Neuronal stem cell (in vitro differentiated cells): ENCODE results near the gene GFI1B.

Experiments
- DNase-seq: peaks from one replicate; pipeline ENCODE4 v3.0.0-alpha.2; 2013; ENCODE audit warnings: low spot score
- H2AFZ ChIP-seq: one replicate; pipeline ENCODE4 v1.6.1; 2013; ENCODE audit warnings: mild to moderate bottlenecking, low read length, inconsistent platforms
- H2AK5ac ChIP-seq: 2 replicates; pipeline ENCODE4 v1.6.1; 2013; ENCODE audit warnings: low read depth, mild to moderate bottlenecking, inconsistent platforms, low read length, moderate library complexity, mixed read lengths
- H2BK120ac ChIP-seq: 2 replicates; pipeline ENCODE4 v1.6.1; 2013; ENCODE audit warnings: low read depth, mild to moderate bottlenecking, inconsistent platforms, low read length, moderate library complexity, mixed read lengths
- H2BK12ac ChIP-seq: one replicate; pipeline ENCODE4 v1.6.1; 2013; ENCODE audit warnings: low read length, inconsistent platforms
- H2BK15ac ChIP-seq: 2 replicates; pipeline ENCODE4 v1.6.1; 2013; ENCODE audit warnings: mild to moderate bottlenecking, low read length, inconsistent platforms, mixed read lengths
- H2BK5ac ChIP-seq: one replicate; pipeline ENCODE4 v1.6.1; 2013; ENCODE audit warnings: inconsistent platforms, mild to moderate bottlenecking, low read length, moderate library complexity
- H3K14ac ChIP-seq: one replicate; pipeline ENCODE4 v1.6.1; 2013; ENCODE audit warnings: low read length, inconsistent platforms
- H3K18ac ChIP-seq: 2 replicates; pipeline ENCODE4 v1.6.1; 2013; ENCODE audit warnings: low read length, inconsistent platforms
- H3K23ac ChIP-seq: 2 replicates; pipeline ENCODE4 v1.6.1; 2013; ENCODE audit warnings: low read depth, mild to moderate bottlenecking, mixed read lengths, low read length, inconsistent platforms; ENCODE audit not compliant: poor library complexity
- H3K27ac ChIP-seq: replicated peaks from 3 replicates; pipeline ENCODE4 v1.5.1; 2013; ENCODE audit warnings: low read length, inconsistent platforms
- H3K27me3 ChIP-seq, 3 experiments: 2 replicates each; pipeline ENCODE4 v1.6.1; 2013; ENCODE audit warnings: low read length in 3 of 3, mild to moderate bottlenecking in 2 of 3, inconsistent platforms in 1 of 3, low read depth in 1 of 3, mixed read lengths in 1 of 3, moderate library complexity in 1 of 3; ENCODE audit not compliant: control insufficient read depth in 3 of 3, insufficient read depth in 3 of 3
- H3K36me3 ChIP-seq, 2 donors: replicated peaks in 1 of 2; 2 replicates each; pipeline ENCODE4 v1.6.1; 2013; ENCODE audit warnings: low read length in 2 of 2; ENCODE audit not compliant: control insufficient read depth in 2 of 2, insufficient read depth in 2 of 2
- H3K4ac ChIP-seq: 2 replicates; pipeline ENCODE4 v1.6.1; 2013; ENCODE audit warnings: inconsistent platforms, mild to moderate bottlenecking, low read length, moderate library complexity
- H3K4me1 ChIP-seq, 2 donors: 1 replicate in 1 of 2; 2 replicates in 1 of 2; pipeline ENCODE4 v1.6.1; 2013; ENCODE audit warnings: low read length in 2 of 2, low read depth in 1 of 2; ENCODE audit not compliant: control insufficient read depth in 2 of 2, insufficient read depth in 1 of 2
- H3K4me2 ChIP-seq: one replicate; pipeline ENCODE4 v1.6.1; 2013; ENCODE audit warnings: mild to moderate bottlenecking, low read length, inconsistent platforms; ENCODE audit not compliant: insufficient read depth, poor library complexity, severe bottlenecking
- H3K4me3 ChIP-seq, 2 donors: 2 replicates each; pipeline ENCODE4 v1.5.1; 2013; ENCODE audit warnings: low read length in 2 of 2, mild to moderate bottlenecking in 2 of 2, inconsistent platforms in 1 of 2, moderate library complexity in 1 of 2
- H3K79me1 ChIP-seq: one replicate; pipeline ENCODE4 v1.6.1; 2013; ENCODE audit warnings: low read depth, mild to moderate bottlenecking, inconsistent platforms, low read length, moderate library complexity
- H3K9ac ChIP-seq: one replicate; pipeline ENCODE4 v1.6.1; 2013; ENCODE audit warnings: mild to moderate bottlenecking, low read depth, low read length, inconsistent platforms; ENCODE audit not compliant: poor library complexity
- H3K9me3 ChIP-seq, 2 donors: replicated peaks in 1 of 2; 2 replicates each; pipeline versions ENCODE3 to v1.6.1; 2013; ENCODE audit warnings: low read length in 2 of 2, mild to moderate bottlenecking in 2 of 2, inconsistent platforms in 1 of 2, low read depth in 1 of 2, mixed read lengths in 1 of 2, moderate library complexity in 1 of 2; ENCODE audit not compliant: control insufficient read depth in 2 of 2, insufficient read depth in 1 of 2
- H4K8ac ChIP-seq: one replicate; pipeline ENCODE4 v1.6.1; 2013; ENCODE audit warnings: low read depth, mild to moderate bottlenecking, inconsistent platforms, low read length, moderate library complexity
- H4K91ac ChIP-seq: one replicate; pipeline ENCODE4 v1.6.1; 2013; ENCODE audit warnings: low read length, low read depth, mild to moderate bottlenecking, inconsistent platforms; ENCODE audit not compliant: poor library complexity
- WGBS, 2 donors: extraction: QIAGEN DNeasy Blood & Tissue Kit; methylation state at CpG; one replicate each; pipeline ENCODE4 v1.1.7; 2013; ENCODE audit warnings: missing lambda C conversion rate in 2 of 2, mixed read lengths in 1 of 2; ENCODE audit not compliant: insufficient read length in 2 of 2, insufficient replicate concordance in 1 of 2; ENCODE audit errors: extremely low coverage in 2 of 2; 5-methylcytosine and 5-hydroxymethylcytosine counted together

GFI1B gene

DNA sequence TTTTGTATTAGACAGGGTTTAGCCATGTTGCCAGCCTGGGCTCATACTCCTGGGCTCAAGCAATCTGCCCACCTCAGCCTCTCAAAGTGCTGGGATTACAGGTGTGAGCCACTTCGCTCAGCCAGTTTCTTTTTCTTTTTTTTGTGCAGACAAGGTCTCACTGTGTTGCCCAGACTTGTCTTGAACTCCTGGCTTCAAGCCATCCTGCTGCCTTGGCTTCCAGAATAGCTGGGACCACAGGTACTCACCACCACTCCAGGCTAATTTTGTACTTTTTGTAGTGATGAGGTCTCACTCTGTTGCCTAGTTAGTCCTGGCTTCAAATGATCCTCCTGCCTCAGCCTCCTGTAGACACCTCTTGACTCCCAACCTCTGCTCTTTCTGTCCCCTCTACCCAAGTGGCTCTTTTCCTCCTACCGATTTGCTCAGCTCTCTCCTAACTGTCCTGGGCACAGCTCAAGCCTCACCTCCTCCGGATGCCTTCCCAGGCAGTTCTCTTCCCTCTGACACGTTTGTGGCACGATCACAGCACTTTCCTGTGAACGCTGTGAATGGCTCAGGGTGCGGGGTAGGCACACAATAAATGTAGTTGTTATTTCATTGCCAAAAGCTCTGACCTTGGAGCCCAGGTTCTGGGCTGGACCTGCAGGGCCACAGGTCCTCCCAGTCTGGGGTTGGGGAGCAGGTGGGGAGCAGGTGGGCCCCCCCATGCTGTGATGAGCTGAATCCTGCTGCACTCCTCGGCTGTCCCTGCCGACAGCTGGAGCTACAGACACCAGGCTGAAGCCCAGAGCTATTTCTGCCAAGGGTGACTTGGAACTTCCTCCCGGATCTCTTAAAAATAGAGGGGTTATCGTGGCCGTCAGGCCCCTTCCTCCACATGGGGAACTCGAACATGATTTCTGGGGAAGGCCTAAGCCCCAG is 23.9 kb downstream of the GFI1B start:
- no peak for DNase-seq
- no peak overlapping the region for H3K9ac ChIP-seq
- peaks cover 0 to 51% (median 0%) of the 10 kb centered on the region in 3 experiments for H3K27me3 ChIP-seq
- H3K4me3 ChIP-seq: no peak overlapping the region
- H3K18ac ChIP-seq: peak overlapping the region; percentile 79
- no peak overlapping the region for H3K14ac ChIP-seq
- H3K9me3 ChIP-seq: peaks cover 0 to 2% of the 10 kb centered on the region in 2 donors
- no peak overlapping the region for H4K91ac ChIP-seq
- peaks cover 7 to 23% of the 10 kb centered on the region in 2 donors for H3K4me1 ChIP-seq
- H4K8ac ChIP-seq: no peak overlapping the region
- peak overlapping the region; percentile 6 for H2BK5ac ChIP-seq
- H3K4me2 ChIP-seq: no peak overlapping the region
- H3K79me1 ChIP-seq: no peaks in the 10 kb centered on the region
- H3K36me3 ChIP-seq: no peaks in the 10 kb centered on the region
- H2BK12ac ChIP-seq: no peak overlapping the region
- H3K27ac ChIP-seq: no peak overlapping the region
- H2AFZ ChIP-seq: peak overlapping the region; percentile 24
- peak overlapping the region; percentile 18 for H3K23ac ChIP-seq
- no peak overlapping the region for H2BK15ac ChIP-seq
- no CpG with 5 or more reads among the region's 13 CpGs for WGBS, 2 donors
- no peak overlapping the region for H3K4ac ChIP-seq
- no peak overlapping the region for H2BK120ac ChIP-seq
- peak overlapping the region; percentile 71 for H2AK5ac ChIP-seq

DNA sequence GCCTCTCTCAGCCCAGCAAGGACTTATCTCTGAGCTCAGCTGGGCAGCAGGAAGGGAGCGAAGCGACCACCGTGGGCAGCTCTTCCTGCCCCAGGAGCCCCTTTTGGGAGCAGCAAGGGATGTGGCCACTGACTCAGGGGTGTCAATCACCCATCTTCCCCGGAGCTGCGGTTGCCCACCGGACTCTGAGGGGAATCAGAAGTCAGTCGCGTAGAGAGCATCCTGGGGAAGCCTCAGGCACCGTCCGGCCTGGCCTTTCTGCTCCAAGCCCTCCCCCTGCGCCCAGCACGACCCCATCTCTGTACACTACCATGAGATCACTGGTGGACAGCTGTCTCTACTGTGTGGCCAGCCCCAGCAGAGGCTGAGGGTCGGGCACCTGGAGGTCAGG is 24.6 kb downstream of the GFI1B start:
- Histone ChIP-seq H2BK120ac (no peak overlapping the region), H3K36me3 (no peaks in the 10 kb centered on the region), H3K4ac (no peak overlapping the region), H4K8ac (no peak overlapping the region), H3K9me3 (peaks cover 0 to 2% of the 10 kb centered on the region in 2 donors), H3K9ac (peak overlapping the region; percentile 51), H3K79me1 (no peaks in the 10 kb centered on the region), H2BK12ac (no peak overlapping the region), H3K4me3 (no peak overlapping the region), H2BK15ac (no peak overlapping the region), H3K27me3 (peaks cover 0 to 48% (median 0%) of the 10 kb centered on the region in 3 experiments), H3K4me1 (peaks cover 7 to 23% of the 10 kb centered on the region in 2 donors), H3K14ac (no peak overlapping the region), H2AFZ (peak overlapping the region; percentile 24), H3K23ac (peak overlapping the region; percentile 18), H3K27ac (no peak overlapping the region), H2BK5ac (peak overlapping the region; percentile 6), H3K4me2 (no peak overlapping the region), H2AK5ac (peak overlapping the region; percentile 71), H4K91ac (no peak overlapping the region), H3K18ac (no peak overlapping the region)
- WGBS, 2 donors: no CpG with 5 or more reads among the region's 13 CpGs
- no peak for DNase-seq

DNA sequence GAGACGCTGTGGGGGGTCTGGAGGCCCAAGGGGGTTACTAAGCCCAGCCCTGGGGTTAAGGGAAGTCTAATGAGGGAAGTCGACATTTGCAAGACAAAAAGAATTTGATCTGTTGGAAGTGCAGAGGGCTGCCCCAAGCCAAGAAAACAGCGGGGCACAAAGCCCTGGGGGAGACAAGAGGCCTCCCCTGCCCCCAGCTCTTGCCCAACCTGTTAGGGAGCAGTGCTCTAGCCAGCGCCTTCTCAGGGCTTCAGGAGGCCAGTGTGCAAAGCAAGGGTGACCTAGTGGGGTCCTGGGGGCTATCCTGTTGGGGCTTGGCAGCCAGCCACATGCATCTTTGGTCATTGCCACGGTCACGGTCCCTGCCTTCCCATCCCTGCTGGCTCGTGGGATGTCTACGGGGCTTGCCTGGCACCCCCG is 25.2 kb downstream of the GFI1B start:
- Histone ChIP-seq H2BK120ac (no peak overlapping the region), H2AFZ (peak overlapping the region; percentile 73), H3K27ac (no peak overlapping the region), H2BK15ac (peak overlapping the region; percentile 14), H3K36me3 (no peaks in the 10 kb centered on the region), H3K9me3 (peaks cover 0 to 2% of the 10 kb centered on the region in 2 donors), H3K27me3 (peaks cover 0 to 50% (median 0%) of the 10 kb centered on the region in 3 experiments), H2BK5ac (no peak overlapping the region), H3K4me2 (no peak overlapping the region), H4K8ac (no peak overlapping the region), H2AK5ac (peak overlapping the region; percentile 71), H3K79me1 (no peaks in the 10 kb centered on the region), H3K23ac (peak overlapping the region; percentile 21), H3K9ac (no peak overlapping the region), H3K4ac (no peak overlapping the region), H3K4me1 (peaks cover 7 to 23% of the 10 kb centered on the region in 2 donors), H4K91ac (no peak overlapping the region), H3K4me3 (no peak overlapping the region), H3K14ac (no peak overlapping the region), H3K18ac (peak overlapping the region; percentile 40), H2BK12ac (peak overlapping the region; percentile 23)
- DNase-seq: no peak
- WGBS, 2 donors: no CpG with 5 or more reads among the region's 9 CpGs
